ENCODE data around the gene KRT73. TPM values are rescaled to one million over a fixed set of nuclear protein-coding genes. Genes with fewer than 3 reads are reported as not detected.
A peak's percentile ranks its signal among the peaks of the same experiment; 100 is the strongest.

Gene KRT73
- total RNA-seq = not detected

- 85% methylated on average over 12 of the region's 14 CpGs; no CpG with 5 or more reads in 1 of the 2 donors for WGBS, 2 donors (ENCODE audit: low coverage in 1 of 2)
- DNase-seq = no peak
- Histone ChIP-seq H3K4me3 (no peak within 1 kb of the TSS), H3K9me3 (no peaks in the 10 kb centered on the region), H3K4me1 (no peaks in the 10 kb centered on the region), H3K27me3 (no peaks in the 10 kb centered on the region), H3K36me3 (no peaks in the 10 kb centered on the region), H3K27ac (no peak within 1 kb of the TSS)
- TF ChIP-seq POLR2A (IDR thresholded peaks at IDR 0.05) = no peak
- TF ChIP-seq, protein P1, sequence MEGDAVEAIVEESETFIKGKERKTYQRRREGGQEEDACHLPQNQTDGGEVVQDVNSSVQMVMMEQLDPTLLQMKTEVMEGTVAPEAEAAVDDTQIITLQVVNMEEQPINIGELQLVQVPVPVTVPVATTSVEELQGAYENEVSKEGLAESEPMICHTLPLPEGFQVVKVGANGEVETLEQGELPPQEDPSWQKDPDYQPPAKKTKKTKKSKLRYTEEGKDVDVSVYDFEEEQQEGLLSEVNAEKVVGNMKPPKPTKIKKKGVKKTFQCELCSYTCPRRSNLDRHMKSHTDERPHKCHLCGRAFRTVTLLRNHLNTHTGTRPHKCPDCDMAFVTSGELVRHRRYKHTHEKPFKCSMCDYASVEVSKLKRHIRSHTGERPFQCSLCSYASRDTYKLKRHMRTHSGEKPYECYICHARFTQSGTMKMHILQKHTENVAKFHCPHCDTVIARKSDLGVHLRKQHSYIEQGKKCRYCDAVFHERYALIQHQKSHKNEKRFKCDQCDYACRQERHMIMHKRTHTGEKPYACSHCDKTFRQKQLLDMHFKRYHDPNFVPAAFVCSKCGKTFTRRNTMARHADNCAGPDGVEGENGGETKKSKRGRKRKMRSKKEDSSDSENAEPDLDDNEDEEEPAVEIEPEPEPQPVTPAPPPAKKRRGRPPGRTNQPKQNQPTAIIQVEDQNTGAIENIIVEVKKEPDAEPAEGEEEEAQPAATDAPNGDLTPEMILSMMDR (IDR thresholded peaks at IDR 0.05) = no peak
- in situ Hi-C loops (cut with MboI; ENCODE audit: low pct_ligation_motif_present in 1 of 4, low pct_unique_long_range_greater_than_20kb in 1 of 4, low sequenced_read_pairs in 3 of 4) = no loop called here
- intact Hi-C loops (cut with DNase I; ENCODE audit: low total_unique reads) = no loop called here
Observed at GRCh38 chr12:52618216-52618615, at the start of gene KRT73. KRT73 (minus strand) TSS chr12:52618559; CDS start chr12:52618524, 35 bp downstream.

DNA sequence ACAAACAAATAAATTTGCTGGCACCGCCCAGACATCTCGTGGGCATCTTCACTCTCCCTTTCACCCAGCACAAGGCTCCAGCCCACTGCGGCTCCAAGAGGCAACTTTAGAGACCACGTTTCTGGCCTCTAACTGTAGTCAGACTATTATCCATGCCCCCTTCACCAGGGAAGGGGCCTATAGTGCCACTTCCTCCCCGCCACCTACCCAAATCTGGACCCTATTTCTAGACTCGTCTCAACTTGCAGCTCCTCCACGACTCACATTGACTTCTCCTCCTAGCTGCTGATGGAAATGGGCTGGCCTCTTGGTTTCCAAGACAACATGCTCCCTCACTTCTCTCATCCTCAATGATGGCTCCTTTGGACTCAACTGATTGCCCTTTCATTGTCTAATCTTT is 49.6 kb upstream of the KRT73 start:
- Histone ChIP-seq H3K36me3 (no peaks in the 10 kb centered on the region), H3K4me3 (no peak overlapping the region), H3K4me1 (no peaks in the 10 kb centered on the region), H3K27me3 (peaks cover 9% of the 10 kb centered on the region), H3K27ac (no peak overlapping the region), H3K9me3 (no peaks in the 10 kb centered on the region)
- intact Hi-C loops (cut with DNase I; ENCODE audit: low total_unique reads) (no loop called here), in situ Hi-C loops (cut with MboI; ENCODE audit: low pct_ligation_motif_present in 1 of 4, low pct_unique_long_range_greater_than_20kb in 1 of 4, low sequenced_read_pairs in 3 of 4) (no loop called here)
- WGBS, 2 donors (ENCODE audit: low coverage in 1 of 2) = 72 to 77% methylated on average over 6 to 7 of the region's 7 CpGs
- TF ChIP-seq POLR2A (IDR thresholded peaks at IDR 0.05) (no peak), EP300 (IDR thresholded peaks at IDR 0.05; ENCODE audit: low read depth) (no peak), POLR2AphosphoS5 (IDR thresholded peaks at IDR 0.05) (no peak)
- TF ChIP-seq, protein P1 (IDR thresholded peaks at IDR 0.05) = no peak
- no peak for DNase-seq

GRCh38 chr12:52667509-52667908 is 49.1 kb upstream of the KRT73 start:
- Histone ChIP-seq H3K27me3 (peaks cover 9% of the 10 kb centered on the region), H3K36me3 (no peaks in the 10 kb centered on the region), H3K4me3 (no peak overlapping the region), H3K9me3 (no peaks in the 10 kb centered on the region), H3K4me1 (no peaks in the 10 kb centered on the region), H3K27ac (no peak overlapping the region)
- no peak for DNase-seq
- no peak for TF ChIP-seq POLR2A (IDR thresholded peaks at IDR 0.05)
- TF ChIP-seq EP300 (IDR thresholded peaks at IDR 0.05; ENCODE audit: low read depth) = no peak
- TF ChIP-seq, protein P1 (IDR thresholded peaks at IDR 0.05) = peak in 4 of 5 experiments; percentile 15 to 35 (median 23)
- TF ChIP-seq POLR2AphosphoS5 (IDR thresholded peaks at IDR 0.05) = no peak
- intact Hi-C loops (cut with DNase I; ENCODE audit: low total_unique reads) = no loop called here
- 53% methylated on average over 9 of the region's 9 CpGs; no CpG with 5 or more reads in 1 of the 2 donors for WGBS, 2 donors (ENCODE audit: low coverage in 1 of 2)
- in situ Hi-C loops (cut with MboI; ENCODE audit: low pct_ligation_motif_present in 1 of 4, low pct_unique_long_range_greater_than_20kb in 1 of 4, low sequenced_read_pairs in 3 of 4) = no loop called here

- Histone ChIP-seq H3K27ac (no peak overlapping the region), H3K4me1 (no peaks in the 10 kb centered on the region), H3K36me3 (no peaks in the 10 kb centered on the region), H3K9me3 (no peaks in the 10 kb centered on the region), H3K4me3 (no peak overlapping the region), H3K27me3 (peaks cover 9% of the 10 kb centered on the region)
- intact Hi-C loops (cut with DNase I; ENCODE audit: low total_unique reads) (no loop called here), in situ Hi-C loops (cut with MboI; ENCODE audit: low pct_ligation_motif_present in 1 of 4, low pct_unique_long_range_greater_than_20kb in 1 of 4, low sequenced_read_pairs in 3 of 4) (no loop called here)
- TF ChIP-seq, protein P1 (IDR thresholded peaks at IDR 0.05) = no peak
- TF ChIP-seq POLR2A (IDR thresholded peaks at IDR 0.05) (no peak), EP300 (IDR thresholded peaks at IDR 0.05; ENCODE audit: low read depth) (no peak), POLR2AphosphoS5 (IDR thresholded peaks at IDR 0.05) (no peak)
- WGBS, 2 donors (ENCODE audit: low coverage in 1 of 2) = 40 to 70% methylated on average over 1 to 3 of the region's 3 CpGs
- no peak for DNase-seq
Observed at GRCh38 chr12:52666471-52666870, 48.1 kb upstream of the KRT73 start.

All from transverse colon (tissue), 4 donors.